Hippocampal formation (tissue), 2 donors: ENCODE measurements around the gene FBXO33.

Source experiments
- DNase-seq, 2 donors: peaks; one replicate each; lab custom pipeline; 2025; lab: John Stamatoyannopoulos, UW

The FBXO33 gene

DNA sequence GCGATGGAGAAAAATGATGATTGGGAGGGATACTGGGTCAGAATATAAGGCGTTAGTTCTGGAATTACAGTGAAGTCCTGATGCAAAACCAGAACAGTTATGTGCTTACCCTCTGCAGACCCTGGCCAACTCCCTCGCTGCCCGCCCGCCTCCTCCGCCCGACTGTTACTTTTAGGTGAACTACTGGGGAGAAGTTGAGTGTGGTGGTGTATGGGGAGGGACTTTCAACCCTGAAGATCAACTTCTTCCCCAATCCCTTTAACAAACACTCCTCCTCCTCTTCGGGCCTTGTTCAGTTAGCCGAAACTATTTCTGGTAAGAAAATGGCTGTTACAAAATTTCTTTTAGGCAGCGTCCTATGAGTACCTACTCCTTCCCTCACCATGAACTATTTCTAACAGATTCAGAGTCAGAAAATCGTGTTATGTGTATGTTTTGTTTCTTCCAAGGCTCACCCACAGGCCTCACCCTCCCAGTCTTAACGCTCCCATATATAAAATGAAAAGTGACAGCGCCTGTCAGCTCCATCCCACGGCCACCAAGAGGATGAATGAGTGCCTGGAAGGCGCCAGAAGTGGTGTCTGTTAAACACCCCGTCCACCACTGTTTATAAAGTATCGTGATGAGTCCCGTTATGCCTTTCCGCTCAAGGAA, 1.3 kb downstream of the FBXO33 start:
- no peak for DNase-seq

DNA sequence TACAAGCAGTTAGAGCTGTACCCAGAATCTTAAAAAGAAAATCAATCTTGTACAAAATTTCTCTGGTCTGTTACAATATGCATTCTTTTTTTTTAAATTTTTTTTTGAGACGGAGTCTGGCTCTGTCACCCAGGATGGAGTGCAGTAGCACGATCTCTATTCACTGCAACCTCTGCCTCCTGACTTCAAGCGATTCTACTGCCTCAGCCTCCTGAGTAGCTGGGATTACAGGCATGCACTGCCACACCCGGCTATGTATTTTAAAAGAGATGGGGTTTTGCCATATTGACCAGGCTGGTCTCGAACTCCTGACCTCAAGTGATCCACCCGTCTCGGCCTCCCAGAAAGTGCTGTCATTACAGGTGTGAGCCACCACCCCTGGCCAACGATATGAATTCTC, 4.1 kb downstream of the FBXO33 start:
- no peak for DNase-seq

DNA sequence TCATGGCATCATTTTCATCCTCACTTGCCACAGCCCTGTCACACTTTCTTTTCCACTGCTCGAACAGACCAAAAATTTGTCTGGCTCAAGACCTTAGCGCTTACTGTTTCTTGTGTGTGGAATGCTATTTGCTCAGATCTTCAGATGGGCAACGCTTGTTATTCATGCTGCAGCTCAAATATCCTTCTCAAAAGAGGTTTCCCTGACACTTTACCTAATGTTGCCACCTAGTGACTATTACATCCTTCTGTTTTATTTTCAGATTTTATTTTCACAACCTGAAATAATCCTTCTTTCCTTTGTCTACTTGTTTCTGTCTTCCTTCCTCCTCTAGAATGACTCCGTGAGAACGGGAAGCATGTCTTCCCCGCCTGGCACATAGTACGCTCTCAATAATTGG, 5.6 kb downstream of the FBXO33 start:
- DNase-seq: peak in 1 of 2 donors; percentile 22

DNA sequence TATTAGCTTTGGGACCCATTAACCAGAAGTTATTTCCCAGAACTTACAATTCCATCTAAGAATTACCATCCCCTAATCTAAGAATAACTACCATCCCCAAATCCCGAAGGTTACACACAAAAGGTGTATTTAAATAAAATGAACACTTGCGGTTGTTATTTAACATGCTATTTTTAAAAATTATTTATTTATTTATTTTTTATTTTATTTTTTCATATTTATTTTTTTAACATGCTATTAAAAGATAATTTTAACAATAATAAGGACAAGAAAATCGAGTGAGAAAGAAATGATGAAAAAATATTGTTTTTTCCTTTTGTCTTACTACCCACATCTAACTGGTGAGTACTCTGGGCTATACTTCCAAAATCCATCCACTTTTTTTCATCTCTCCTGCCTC, 6.3 kb downstream of the FBXO33 start:
- DNase-seq: no peak

DNA sequence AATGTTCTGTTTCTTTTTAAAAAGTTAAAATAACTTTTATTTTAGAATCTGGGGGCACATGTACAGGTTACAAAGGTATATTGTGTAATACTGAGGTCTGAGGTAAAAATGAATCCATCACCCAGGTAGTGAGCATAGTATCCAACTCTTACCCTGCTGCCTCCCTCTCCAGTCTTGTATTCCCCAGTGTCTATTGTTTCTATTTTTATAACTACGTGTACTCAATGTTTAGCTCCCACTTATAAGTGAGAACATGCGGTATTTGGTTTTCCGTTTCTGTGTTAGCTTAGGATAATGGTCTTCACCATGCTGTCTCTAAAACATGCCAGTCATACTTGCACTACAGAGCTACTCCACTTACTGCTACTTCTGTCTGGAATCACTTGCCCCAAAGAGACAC, 8.4 kb downstream of the FBXO33 start:
- no peak for DNase-seq

DNA sequence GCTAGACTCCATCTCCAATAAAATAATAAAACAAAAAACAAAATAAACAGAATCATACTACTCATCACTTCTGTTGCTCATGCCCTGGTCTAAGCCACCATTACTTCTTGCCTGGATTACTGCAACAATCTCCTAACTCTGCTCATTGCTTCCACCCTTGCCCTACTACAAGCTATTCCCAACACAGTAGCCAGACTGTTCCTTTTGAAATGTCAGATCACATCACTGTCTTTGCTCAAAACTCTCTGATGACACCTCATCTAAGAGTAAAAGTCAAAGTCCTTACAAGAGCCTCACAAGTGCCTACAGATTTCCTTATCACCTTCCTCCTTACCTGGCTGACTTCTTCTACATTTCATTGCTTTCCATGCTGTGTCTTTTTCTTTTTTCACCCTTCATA, 10.0 kb downstream of the FBXO33 start:
- DNase-seq: no peak

DNA sequence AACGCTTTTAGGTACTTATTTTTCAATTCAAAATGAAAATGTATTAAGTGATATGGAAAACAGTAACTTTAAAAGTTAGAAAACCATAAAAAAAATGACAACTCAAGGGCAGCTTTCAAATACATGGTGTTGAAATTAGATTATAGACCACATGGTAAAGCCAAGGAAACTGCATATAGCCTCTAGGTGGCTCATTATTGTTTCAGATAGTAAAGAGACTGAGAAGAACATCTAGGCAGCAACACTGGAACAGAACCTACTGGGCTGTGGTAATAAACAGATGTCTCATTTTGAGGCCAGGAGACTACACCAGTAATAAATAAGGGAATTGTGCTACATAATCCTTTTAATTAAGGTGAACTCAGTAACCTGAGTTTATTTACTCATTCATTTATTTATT, 13.0 kb downstream of the FBXO33 start:
- no peak for DNase-seq

DNA sequence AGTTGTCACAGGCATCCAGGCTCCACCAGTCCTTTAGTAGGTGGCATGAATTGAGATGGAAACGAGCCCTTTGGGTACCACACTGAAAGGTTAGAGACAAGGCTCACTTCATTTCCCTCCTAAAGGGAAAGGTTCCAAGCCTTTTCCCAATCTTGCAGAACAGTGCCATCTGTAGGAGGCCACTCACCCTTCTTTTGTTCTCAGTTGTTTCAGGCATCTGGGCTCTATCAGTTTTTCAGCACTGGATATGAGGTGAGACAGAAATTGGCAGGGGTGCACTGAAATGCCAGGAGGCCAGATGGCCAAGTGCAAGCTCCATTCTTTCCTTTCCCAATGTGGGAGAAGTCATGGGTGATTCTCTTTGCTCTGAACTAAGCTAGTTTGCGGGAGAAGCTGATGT, 15.2 kb downstream of the FBXO33 start:
- DNase-seq: no peak

DNA sequence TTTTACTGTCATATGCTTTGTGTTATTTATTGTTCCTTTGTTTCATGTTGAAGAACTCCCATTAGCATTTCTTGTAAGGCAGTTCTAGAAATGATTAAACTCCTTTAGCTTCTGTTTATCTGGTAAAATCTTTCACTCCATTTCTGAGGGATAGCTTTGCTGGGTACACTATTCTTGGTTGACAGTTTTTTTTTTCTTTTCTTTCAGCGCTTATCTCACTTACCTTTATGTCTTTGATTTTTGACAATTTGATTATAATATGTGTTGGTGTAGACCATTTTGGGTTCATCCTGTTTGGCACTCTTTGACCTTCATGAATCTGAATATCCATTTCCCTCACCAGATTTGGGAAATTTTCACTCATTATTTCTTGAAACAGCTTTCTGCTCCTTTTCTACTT, 16.2 kb downstream of the FBXO33 start:
- DNase-seq: no peak

DNA sequence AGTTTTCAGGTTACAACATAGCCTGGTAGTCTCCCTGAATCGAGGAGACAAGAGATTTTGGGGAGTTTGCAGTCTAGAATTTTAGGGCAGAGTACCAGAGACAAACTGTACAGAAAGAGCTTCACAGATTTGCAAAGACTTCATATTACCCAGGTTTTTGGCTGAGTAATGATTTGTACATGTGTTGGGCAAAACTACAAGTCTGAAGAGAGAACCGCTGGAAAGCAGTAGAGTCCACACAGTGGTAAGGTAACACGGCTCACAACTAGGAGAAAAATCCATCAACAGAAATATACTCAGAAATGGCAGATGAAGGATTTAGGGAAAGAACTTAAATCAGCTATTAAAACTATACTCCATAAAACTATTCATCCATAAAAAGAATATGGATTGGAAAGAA, 25.7 kb downstream of the FBXO33 start:
- no peak for DNase-seq

DNA sequence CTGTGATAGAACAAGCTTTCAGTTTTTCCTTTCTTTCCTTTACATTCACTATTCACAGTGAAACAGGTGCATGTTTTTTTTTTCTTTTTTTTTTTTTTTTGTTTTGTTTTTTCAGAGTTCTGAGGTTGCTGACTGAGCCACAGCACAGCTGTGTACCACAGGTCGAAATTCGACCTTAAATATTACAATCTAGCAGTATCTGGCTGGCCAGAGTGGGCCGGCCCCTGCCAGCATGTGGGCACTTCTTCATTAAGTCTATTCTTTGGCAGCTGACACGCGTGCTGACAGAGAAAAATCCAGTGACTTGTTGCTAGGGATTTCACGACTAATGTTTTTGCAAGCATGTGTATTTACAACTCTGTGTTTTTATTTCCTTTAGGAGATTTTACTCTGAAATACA, 33.9 kb downstream of the FBXO33 start:
- DNase-seq: no peak

DNA sequence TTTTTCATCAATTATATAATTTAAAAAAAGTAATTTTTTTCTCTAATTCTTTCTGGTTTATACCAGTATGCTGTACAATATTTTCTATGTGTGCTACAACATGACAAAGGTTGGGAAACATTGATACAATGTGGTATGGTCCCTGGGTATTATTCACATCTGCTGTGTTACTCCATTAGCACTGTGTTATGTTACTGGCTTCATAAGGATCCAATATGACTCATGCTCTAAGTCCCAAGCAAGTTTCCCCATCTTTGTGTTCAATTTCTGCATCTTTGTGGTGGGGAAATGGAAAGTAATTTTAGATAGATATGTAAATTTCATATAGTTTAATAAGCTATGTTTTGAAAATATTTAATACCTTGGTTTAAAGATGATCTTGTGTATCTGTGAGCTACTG, 35.8 kb downstream of the FBXO33 start:
- DNase-seq: no peak

DNA sequence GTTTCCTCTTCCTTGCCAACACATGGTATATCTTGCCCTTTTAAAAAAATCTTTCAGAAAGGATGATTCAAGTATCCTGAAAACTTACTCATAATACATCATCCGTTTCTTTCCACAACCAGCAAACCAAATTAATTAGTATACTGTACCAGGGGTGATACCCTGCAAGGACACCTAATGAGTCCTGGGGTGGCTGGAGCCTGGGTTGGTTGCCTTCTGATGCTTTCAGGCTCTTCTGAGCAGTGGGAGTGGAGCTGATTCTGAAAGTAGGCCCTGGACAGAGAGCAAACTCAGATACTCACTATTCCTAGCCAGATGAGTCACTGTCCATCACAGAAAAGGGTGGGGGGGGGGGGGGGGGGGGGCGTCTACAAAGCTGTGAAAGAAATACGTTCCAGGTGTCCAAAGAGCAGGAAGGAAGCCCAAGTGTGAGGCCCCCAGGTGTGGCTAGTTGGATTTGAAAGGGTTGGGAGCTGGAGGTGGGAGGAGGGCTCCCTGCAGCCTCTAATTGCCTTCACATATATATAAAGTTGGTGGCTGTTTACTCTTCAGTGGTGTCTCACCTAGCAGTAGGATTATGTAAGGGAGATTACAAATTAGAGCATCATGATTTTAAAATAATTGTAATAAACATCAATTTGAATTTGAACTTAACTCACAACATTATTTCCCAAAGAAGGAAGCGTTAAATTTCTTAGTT, 36.5 kb downstream of the FBXO33 start:
- DNase-seq: no peak

DNA sequence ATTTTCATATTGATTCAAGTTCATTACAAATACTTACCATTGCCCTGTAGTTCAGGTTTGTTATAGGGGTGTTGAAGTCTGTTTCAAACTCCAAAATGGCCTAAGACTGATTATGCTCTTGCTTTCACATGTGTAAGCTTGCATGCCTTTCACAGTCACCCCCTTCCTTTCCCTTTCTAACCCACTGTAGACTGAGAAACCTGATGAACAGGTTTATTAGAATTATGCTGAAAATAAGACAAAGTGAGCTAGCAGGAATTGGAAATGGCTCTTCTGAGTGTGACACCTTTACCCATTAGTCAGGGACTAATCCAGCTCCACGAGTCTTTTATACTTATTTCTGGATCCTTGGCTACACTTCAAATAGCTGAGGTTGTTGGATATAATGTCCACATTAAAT, 38.9 kb downstream of the FBXO33 start:
- no peak for DNase-seq

DNA sequence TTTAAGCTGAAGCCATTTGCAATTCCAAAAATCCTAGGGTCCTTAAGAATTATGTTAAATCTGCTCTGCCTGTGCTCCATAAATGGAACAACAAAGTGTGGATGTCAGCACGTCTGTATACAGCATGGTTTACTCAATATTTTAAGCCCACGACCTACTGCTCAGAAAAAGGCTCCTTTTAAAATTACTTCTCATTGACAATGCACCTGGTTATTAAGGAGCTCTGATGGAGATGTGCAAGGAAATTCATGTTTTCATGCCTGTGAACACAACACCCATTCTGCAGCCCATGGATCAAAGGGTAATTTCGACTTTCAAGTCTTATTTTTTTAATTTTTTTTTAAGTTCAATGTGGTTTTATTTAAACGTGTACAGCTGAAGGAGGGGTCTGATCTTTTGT, 48.1 kb downstream of the FBXO33 start:
- DNase-seq: no peak

DNA sequence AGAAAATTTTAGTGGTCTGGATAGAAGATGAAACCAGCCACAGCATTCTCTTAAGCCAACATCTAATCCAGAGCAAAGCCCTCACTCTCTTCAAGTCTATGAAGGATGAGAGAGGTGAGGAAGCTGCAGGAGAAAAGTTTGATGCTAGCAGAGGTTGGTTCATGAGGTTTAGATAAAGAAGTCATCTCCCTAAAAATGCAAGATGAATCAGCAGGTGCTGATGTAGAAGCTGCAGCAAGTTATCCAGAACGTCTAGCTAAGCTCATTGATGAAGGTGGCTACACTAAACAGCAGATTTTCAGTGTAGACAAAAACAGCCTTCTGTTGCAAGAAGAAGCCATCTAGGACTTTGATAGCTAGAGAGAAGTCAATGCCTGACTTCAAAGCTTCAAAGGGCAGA, 48.5 kb downstream of the FBXO33 start:
- DNase-seq: no peak

DNA sequence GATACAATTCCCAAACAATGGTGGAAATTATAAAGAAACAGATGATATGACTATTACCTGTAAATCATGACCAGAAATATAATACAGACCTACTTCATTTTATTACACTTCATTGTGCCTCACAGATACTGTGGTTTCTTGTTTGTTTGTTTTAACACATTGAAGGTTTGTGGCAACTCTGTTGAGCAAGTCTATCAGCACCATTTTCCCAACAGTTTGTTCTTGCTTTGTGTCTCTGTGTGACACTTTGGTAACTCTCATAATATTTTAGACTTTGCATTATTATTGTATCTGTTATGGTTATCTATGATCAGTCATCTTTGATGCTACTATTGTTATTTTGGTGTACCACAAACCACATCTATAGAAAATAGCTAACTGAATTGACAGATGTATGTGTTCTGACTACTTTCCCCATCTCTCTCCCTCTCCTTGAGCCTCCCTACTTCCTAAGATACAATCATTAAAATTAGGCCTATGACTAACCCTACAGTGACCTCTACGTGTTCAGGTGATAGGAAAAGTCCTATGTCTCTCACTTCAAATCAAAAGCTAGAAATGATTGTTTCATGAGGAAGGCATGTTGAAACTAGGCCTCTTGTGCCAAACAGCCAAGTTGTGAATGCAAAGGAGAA, 49.1 kb downstream of the FBXO33 start:
- no peak for DNase-seq

DNA sequence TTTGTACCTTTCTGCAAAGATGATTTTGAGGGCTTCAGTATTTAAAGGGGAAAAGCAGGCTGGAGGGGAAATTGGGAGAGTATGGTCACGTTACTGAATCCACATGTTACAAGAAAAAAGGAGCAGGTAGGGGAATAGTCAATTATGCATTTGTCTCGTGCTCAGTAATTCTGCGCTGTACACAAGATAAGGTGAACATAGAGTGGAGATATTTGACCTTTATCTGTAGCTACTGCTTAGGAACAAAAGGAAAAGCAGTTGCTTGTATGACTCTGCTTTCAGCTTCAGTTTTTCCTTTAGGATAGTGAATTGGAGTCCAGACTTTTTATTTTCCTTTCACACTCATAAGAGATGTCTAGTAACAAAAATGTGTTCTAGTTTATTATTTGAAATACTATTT, 49.8 kb downstream of the FBXO33 start:
- DNase-seq: no peak

DNA sequence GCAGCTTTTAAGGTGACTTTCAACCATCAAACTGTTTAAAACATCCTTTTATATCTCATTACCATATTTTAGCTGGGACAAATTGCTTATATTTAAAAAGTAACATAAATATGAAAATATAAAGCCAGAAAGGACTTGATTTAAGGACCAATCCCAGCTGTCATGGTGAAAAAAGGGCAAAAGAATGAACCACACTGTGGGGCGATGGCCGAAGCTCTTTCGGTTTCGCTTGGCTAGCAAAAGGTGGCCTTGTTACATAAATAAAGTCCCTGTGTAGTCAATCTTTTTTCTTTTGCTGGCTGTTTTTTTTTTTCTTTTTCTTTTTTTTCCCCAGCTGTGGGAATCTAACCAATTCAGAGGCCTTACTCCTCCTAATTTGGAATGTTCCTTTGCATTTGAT, 50.9 kb downstream of the FBXO33 start:
- DNase-seq: no peak

DNA sequence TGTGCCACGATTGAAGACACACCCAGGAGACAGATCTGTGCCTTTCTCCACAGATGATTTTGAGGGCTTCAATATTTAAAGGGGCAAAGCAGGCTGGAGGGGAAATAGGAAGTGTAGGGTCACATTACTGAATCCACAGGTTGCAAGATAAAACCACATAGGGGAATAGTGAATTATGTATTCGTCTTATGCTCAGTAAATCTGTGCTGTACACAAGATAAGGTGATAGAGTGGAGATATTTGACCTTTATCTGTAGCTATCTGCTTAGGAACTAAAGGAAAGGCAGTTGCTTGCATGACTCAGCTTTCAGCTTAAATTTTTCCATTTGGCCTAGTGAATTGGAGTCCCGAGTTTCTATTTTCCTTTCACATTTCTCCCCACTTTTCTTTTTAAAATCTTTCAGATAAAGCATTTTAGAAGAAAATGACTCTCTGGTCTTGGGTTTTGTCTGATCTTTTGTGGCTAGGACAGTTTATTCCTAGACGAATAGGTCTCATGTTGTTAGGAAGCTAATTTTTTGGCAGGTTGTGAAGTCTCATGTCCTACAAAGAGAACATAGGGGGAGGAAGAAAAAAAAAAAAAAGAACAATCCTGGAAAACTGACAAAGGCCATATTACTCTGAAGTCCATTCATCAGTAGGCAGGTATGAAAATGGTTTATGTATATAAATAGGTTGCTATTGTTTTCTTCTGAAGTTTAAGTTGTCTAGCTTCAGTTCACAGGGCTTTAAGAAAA, 55.4 kb downstream of the FBXO33 start:
- no peak for DNase-seq

DNA sequence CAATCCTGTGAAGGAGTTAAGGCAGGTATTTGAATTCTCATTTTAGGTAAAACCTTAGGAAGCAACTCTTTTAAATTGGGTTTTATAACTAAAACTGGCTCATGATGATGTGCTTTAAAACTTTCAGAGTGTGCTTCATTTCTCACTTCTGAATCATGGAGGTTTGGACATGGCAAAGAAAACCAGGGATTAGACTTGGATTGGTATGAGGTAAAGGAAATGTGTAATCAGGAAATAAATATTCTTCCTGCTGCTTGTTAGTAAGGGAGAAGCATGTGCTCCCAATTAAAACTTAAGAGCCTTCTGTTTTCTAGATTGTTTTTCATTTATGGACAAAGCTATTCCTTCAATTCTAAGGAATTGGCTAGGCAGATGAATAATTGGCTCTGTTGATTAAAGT, 57.4 kb downstream of the FBXO33 start:
- no peak for DNase-seq

DNA sequence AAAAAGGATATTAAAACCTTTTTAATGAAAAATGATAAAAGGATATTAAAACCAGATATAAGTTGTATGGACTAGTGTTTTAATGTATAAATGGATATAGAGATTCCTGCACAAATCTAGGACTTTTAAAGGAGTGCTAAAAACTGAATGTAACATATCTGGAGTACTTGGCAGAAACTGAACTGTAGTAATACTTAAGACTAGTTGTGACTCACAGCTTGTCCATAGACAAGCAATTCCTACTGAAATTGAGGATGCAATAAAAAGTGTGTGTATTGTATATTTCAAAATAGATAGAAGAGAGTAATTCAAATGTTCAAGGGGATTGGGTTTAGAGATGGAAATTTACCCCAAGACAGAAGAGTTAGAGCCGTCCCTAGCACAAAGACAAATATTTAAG, 59.6 kb downstream of the FBXO33 start:
- DNase-seq: no peak

DNA sequence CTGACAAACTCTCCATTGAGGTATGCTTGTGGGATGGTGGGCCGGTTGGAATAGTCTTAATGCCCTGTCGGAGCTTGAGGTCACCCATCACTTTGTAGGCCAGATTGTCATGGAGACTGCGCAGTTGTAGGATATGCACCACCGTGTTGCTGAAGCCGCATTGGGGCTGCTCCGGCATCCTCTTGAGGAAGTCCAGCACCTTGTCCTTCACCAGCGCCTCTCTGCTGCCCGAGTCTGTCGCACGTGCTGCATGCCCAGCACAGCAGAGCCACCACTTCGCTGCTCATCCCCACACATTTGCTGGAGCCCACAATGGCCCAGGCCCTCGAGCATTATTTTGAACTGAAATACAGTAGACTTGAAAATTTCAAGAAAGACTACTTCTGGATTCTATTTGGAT, 61.8 kb downstream of the FBXO33 start:
- no peak for DNase-seq
